ENCODE results near the gene CIRBP.

The CIRBP gene

GRCh38 chr19:1269065-1269477 is at the start of gene CIRBP:
CIRBP (plus strand) TSS chr19:1269332; CDS start chr19:1270934, 1,602 bp downstream.
- peak; percentile 99 for DNase-seq (ENCODE audit: low read depth, low spot score)

- DNase-seq (ENCODE audit: low read depth, low spot score) = no peak
Observed at GRCh38 chr19:1219786-1220476, 49.2 kb upstream of the CIRBP start.

GRCh38 chr19:1220477-1220930 is 48.6 kb upstream of the CIRBP start:
- no peak for DNase-seq (ENCODE audit: low read depth, low spot score)

GRCh38 chr19:1220976-1221903 is 47.9 kb upstream of the CIRBP start:
- DNase-seq (ENCODE audit: low read depth, low spot score) = no peak

GRCh38 chr19:1221904-1222255 is 47.3 kb upstream of the CIRBP start:
- DNase-seq (ENCODE audit: low read depth, low spot score) = no peak

- no peak for DNase-seq (ENCODE audit: low read depth, low spot score)
Observed at GRCh38 chr19:1222394-1222793, 46.7 kb upstream of the CIRBP start.

- no peak for DNase-seq (ENCODE audit: low read depth, low spot score)
Observed at GRCh38 chr19:1223018-1223855, 45.9 kb upstream of the CIRBP start.

- no peak for DNase-seq (ENCODE audit: low read depth, low spot score)
Observed at GRCh38 chr19:1224047-1224825, 44.9 kb upstream of the CIRBP start.

- DNase-seq (ENCODE audit: low read depth, low spot score) = no peak
Observed at GRCh38 chr19:1224847-1225246, 44.3 kb upstream of the CIRBP start.

GRCh38 chr19:1225440-1226226 is 43.5 kb upstream of the CIRBP start:
- DNase-seq (ENCODE audit: low read depth, low spot score) = no peak

GRCh38 chr19:1226227-1226518 is 43.0 kb upstream of the CIRBP start:
- no peak for DNase-seq (ENCODE audit: low read depth, low spot score)

GRCh38 chr19:1226522-1227303 is 42.4 kb upstream of the CIRBP start:
- no peak for DNase-seq (ENCODE audit: low read depth, low spot score)

- peak; percentile 54 for DNase-seq (ENCODE audit: low read depth, low spot score)
Observed at GRCh38 chr19:1227304-1228054, 41.7 kb upstream of the CIRBP start.

- no peak for DNase-seq (ENCODE audit: low read depth, low spot score)
Observed at GRCh38 chr19:1228161-1228957, 40.8 kb upstream of the CIRBP start.

- no peak for DNase-seq (ENCODE audit: low read depth, low spot score)
Observed at GRCh38 chr19:1229056-1229923, 39.8 kb upstream of the CIRBP start.

GRCh38 chr19:1229924-1230782 is 39.0 kb upstream of the CIRBP start:
- no peak for DNase-seq (ENCODE audit: low read depth, low spot score)
